K562 (cell line): ENCODE data around the gene MAGI1. TPM values are rescaled to one million over a fixed set of nuclear protein-coding genes. Genes with fewer than 3 reads are reported as not detected.

Experiments
- ATAC-seq: fragments of 200-7000 bp; cut with Tn5 transposase; 3 replicates; pipeline ENCODE4 v1.9.1; 2020; ENCODE audit warnings: moderate library complexity
- BruUV-seq: library from RNA; stranded (reverse); fragments of 400-500 nt; replicated peaks from 2 replicates; lab custom pipeline; 2021; lab: Mats Ljungman, UMichigan
- CTCF ChIA-PET: fragments of 300-600 bp; formaldehyde crosslinking; extraction: SDS; loops from one replicate; lab custom pipeline; 2021; ENCODE audit warnings: low intra/inter-chr PET ratio; lab: Yijun Ruan, JAX
- POLR2A ChIA-PET: fragments of 300-600, 350-650 bp; sonication (Branson Sonifier 250); formaldehyde crosslinking; extraction: SDS; loops from one replicate; lab custom pipeline; 2021; ENCODE audit warnings: antibody characterized with exemption, inconsistent platforms; lab: Yijun Ruan, JAX
- DNase-seq, 4 experiments: peaks; one replicate each; pipeline versions ENCODE4 v3.0.0 to v3.0.0-alpha.2; 2011 to 2018; ENCODE audit warnings: low spot score in 3 of 4, mixed read lengths in 3 of 4; ENCODE audit errors: extremely low read depth in 1 of 4
- FAIRE-seq: peaks from 2 replicates; lab custom pipeline; 2011; peaks lifted over from hg19 to GRCh38; lab: Jason Lieb, UNC
- H2AFZ ChIP-seq: 2 replicates; pipeline ENCODE4 v1.6.0; 2011; ENCODE audit warnings: low read depth, low read length, control low read depth, inconsistent platforms
- H3K27ac ChIP-seq: fragments of 200-600 bp; 3 replicates; pipeline ENCODE4 v1.8.0; 2011; ENCODE audit warnings: low read depth, mild to moderate bottlenecking, control low read depth, inconsistent platforms, low read length, moderate library complexity, mixed read lengths; ENCODE audit errors: extremely low read depth
- H3K27me3 ChIP-seq, 2 experiments: fragments of 300-600 bp in 1 of 2; 2 replicates in 1 of 2; 3 replicates in 1 of 2; pipeline versions ENCODE4 v1.6.0 to v1.8.0; 2011; ENCODE audit warnings: inconsistent platforms in 2 of 2, low read length in 2 of 2, mild to moderate bottlenecking in 1 of 2, mixed read lengths in 1 of 2, moderate library complexity in 1 of 2; ENCODE audit not compliant: control insufficient read depth in 2 of 2, insufficient read depth in 2 of 2
- H3K36me3 ChIP-seq: fragments of 300-600 bp; 3 replicates; pipeline ENCODE4 v1.8.0; 2011; ENCODE audit warnings: mild to moderate bottlenecking, low read length, inconsistent platforms; ENCODE audit not compliant: control insufficient read depth, insufficient read depth
- H3K4me1 ChIP-seq, 2 experiments: fragments of 200-600 bp in 1 of 2; replicated peaks in 1 of 2; 2 replicates in 1 of 2; 3 replicates in 1 of 2; pipeline versions ENCODE4 v1.5.1 to v1.8.0; 2011; ENCODE audit warnings: inconsistent platforms in 2 of 2, low read length in 2 of 2, mild to moderate bottlenecking in 1 of 2, mixed read lengths in 1 of 2, moderate library complexity in 1 of 2; ENCODE audit not compliant: control insufficient read depth in 2 of 2, insufficient read depth in 2 of 2
- H3K4me2 ChIP-seq: 2 replicates; pipeline ENCODE4 v1.6.1; 2011; ENCODE audit warnings: low read length, control low read depth, inconsistent platforms, mixed read lengths; ENCODE audit not compliant: insufficient read depth
- H3K4me3 ChIP-seq: fragments of 200-600 bp; sonication (generic), shearing (Covaris generic); 2 replicates; pipeline ENCODE4 v1.5.1; 2016; ENCODE audit warnings: control low read depth, inconsistent platforms
- H3K79me2 ChIP-seq: fragments of 200-600 bp; 3 replicates; pipeline ENCODE4 v1.8.0; 2011; ENCODE audit warnings: low read length, inconsistent platforms; ENCODE audit not compliant: control insufficient read depth, insufficient read depth
- H3K9ac ChIP-seq, 2 experiments: 2 replicates each; pipeline versions ENCODE4 v1.6.0 to v1.6.1; 2011; ENCODE audit warnings: low read depth in 2 of 2, low read length in 2 of 2, control low read depth in 1 of 2, inconsistent platforms in 1 of 2, mild to moderate bottlenecking in 1 of 2, mixed read lengths in 1 of 2; ENCODE audit not compliant: insufficient read depth in 1 of 2
- H3K9me1 ChIP-seq: one replicate; pipeline ENCODE4 v1.6.0; 2011; ENCODE audit warnings: inconsistent platforms, mild to moderate bottlenecking, low read length, moderate library complexity; ENCODE audit not compliant: control insufficient read depth, insufficient read depth
- H3K9me3 ChIP-seq: replicated peaks from 2 replicates; pipeline ENCODE4 v1.5.1; 2011; ENCODE audit warnings: low read depth, low read length, inconsistent platforms; ENCODE audit not compliant: control insufficient read depth, insufficient read depth
- H4K20me1 ChIP-seq: replicated peaks from 2 replicates; pipeline ENCODE4 v1.6.1; 2011; ENCODE audit warnings: low read length, inconsistent platforms, mixed read lengths; ENCODE audit not compliant: control insufficient read depth, insufficient read depth
- BCOR ChIP-seq: fragments of 450-650 bp; IDR thresholded peaks from 2 replicates; pipeline ENCODE4 v1.6.1; 2016
- CBX5 ChIP-seq: IDR thresholded peaks from 2 replicates; pipeline ENCODE4 v1.6.1; 2014; ENCODE audit warnings: low read depth, borderline replicate concordance
- GATAD2A ChIP-seq: fragments of 450-650 bp; IDR thresholded peaks from 2 replicates; pipeline ENCODE4 v1.6.1; 2017
- GTF2F1 ChIP-seq: IDR thresholded peaks from 2 replicates; pipeline ENCODE4 v1.6.1; 2011; ENCODE audit warnings: low read depth, low read length, improper control_type of control experiment
- HDAC8 ChIP-seq: fragments of 450-650 bp; IDR thresholded peaks from 2 replicates; pipeline ENCODE4 v1.6.1; 2016; ENCODE audit warnings: mild to moderate bottlenecking, missing genetic modification characterization, moderate library complexity, missing compliant biosample characterization
- HMG20B ChIP-seq: fragments of 250-450 bp; sonication (Bioruptor Pico); IDR thresholded peaks from 2 replicates; pipeline ENCODE4 v1.5.0; 2021; ENCODE audit warnings: mild to moderate bottlenecking
- NR2C2 ChIP-seq, 2 experiments: fragments of 200-800 bp in 1 of 2; sonication (Bioruptor generic) in 1 of 2; sonication (generic) in 1 of 2; formaldehyde crosslinking in 1 of 2; IDR thresholded peaks; 2 replicates each; pipeline versions ENCODE4 v1.6.1 to v1.8.0; 2016 to 2022; ENCODE audit warnings: mild to moderate bottlenecking in 1 of 2, missing compliant biosample characterization in 1 of 2, missing genetic modification characterization in 1 of 2, missing genetic modification reagents in 1 of 2
- POLR2A ChIP-seq: fragments of 450-650 bp; conservative IDR thresholded peaks from 2 replicates; pipeline ENCODE4 v1.6.1; 2016
- RFX5 ChIP-seq: IDR thresholded peaks from 2 replicates; pipeline ENCODE4 v1.6.1; 2011; ENCODE audit warnings: low read depth, mild to moderate bottlenecking, improper control_type of control experiment, low read length
- RNF2 ChIP-seq: sonication (generic); IDR thresholded peaks from 2 replicates; pipeline ENCODE4 v1.6.1; 2016
- SNRNP70 ChIP-seq: fragments of 200-400 bp; formaldehyde crosslinking; optimal IDR thresholded peaks from 2 replicates; pipeline ENCODE3; 2017; ENCODE audit warnings: low read depth, low read length
- SRF ChIP-seq, 2 experiments: fragments of 250-450, 450-650 bp in 1 of 2; sonication (Bioruptor Pico) in 1 of 2; sonication (generic) in 1 of 2; formaldehyde crosslinking; IDR thresholded peaks; 2 replicates each; pipeline versions ENCODE4 v1.5.0 to v1.5.1; 2020 to 2022; ENCODE audit warnings: mild to moderate bottlenecking in 1 of 2, missing genetic modification reagents in 1 of 2
- XRCC5 ChIP-seq: fragments of 200-400 bp; formaldehyde crosslinking; IDR thresholded peaks from 2 replicates; pipeline ENCODE4 v1.6.1; 2017; ENCODE audit warnings: low read depth, mild to moderate bottlenecking, low read length
- ZNF586 ChIP-seq: fragments of 450-650 bp; formaldehyde crosslinking; conservative IDR thresholded peaks from 2 replicates; pipeline ENCODE4 v1.4.0; 2020; ENCODE audit warnings: mild to moderate bottlenecking, moderate library complexity
- ZNF77 ChIP-seq: fragments of 250-450 bp; sonication (Bioruptor Pico); IDR thresholded peaks from 2 replicates; pipeline ENCODE4 v1.5.0; 2020
- ZNF79 ChIP-seq: fragments of 250-450 bp; sonication (Bioruptor Pico); IDR thresholded peaks from 2 replicates; pipeline ENCODE4 v1.4.0; 2020; ENCODE audit warnings: low read depth, mild to moderate bottlenecking, moderate library complexity
- in situ Hi-C: fragments of 300-500 bp; cut with MboI; formaldehyde crosslinking; loops from 4 replicates; pipeline ENCODE4 v1.15.0; 2018; ENCODE audit warnings: inconsistent platforms, mixed read lengths
- intact Hi-C: fragments of 100-400 bp; cut with micrococcal nuclease; formaldehyde crosslinking; loops from 2 replicates; pipeline ENCODE4 v1.14.2; 2022
- polyA plus RNA-seq, 8 experiments: library from polyadenylated mRNA; depleted of rRNA in 4 of 8; stranded (reverse) in 5 of 8; unstranded in 3 of 8; fragments of >200 nt; fragmentation: Nextera tagmentation in 2 of 8; fragmentation: Illumina TruSeq in 1 of 8; extraction: Ambion mirVana in 2 of 8; extraction: Trizol in 1 of 8; gene quantifications; 2 replicates each; pipeline versions ENCODE4 v1.2.1 to v1.2.3, GENCODE V29; 2011 to 2014; ENCODE audit warnings: inconsistent platforms in 1 of 8, missing spikeins in 1 of 8
- total RNA-seq, 7 experiments: library from RNA; depleted of rRNA in 6 of 7; stranded (reverse); fragments of >200 nt in 6 of 7; fragmentation: Illumina TruSeq in 2 of 7; extraction: Trizol in 2 of 7; gene quantifications; 2 replicates each; pipeline versions ENCODE4 v1.2.1 to v1.2.3, GENCODE V29; 2011 to 2021; ENCODE audit warnings: low replicate concordance in 1 of 7

Gene MAGI1
- total and polyA plus RNA-seq, 9 of the 15 experiments (the other 6 are each of a cell fraction or from before 2014, with no cell fraction given), result 7.8 to 59.4 (median 43.2) TPM

DNA sequence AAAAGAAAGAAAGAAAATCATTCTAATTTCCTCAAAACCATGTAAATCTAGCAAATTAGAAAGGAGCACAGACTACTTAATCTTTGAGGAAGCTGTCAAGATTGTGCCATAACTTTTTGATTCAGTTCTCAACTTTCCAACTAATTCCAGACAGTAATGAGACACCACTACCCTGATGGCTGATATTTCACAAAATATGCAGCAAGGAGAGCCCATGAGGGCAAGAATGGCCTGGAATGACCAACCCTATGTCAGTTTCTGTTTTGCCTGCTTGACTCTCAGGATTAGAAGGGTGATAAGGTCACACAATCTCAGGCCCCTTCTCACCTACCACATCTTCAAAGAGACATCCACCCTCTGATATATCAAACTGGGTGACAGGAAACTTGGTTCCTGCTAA is 134.7 kb downstream of the MAGI1 start:
- Histone ChIP-seq H2AFZ (no peak overlapping the region), H3K4me1 (no peaks in the 10 kb centered on the region), H3K9ac (no peak overlapping the region), H3K9me3 (no peaks in the 10 kb centered on the region), H3K27ac (no peak overlapping the region), H3K4me2 (no peak overlapping the region), H4K20me1 (no peaks in the 10 kb centered on the region), H3K36me3 (no peaks in the 10 kb centered on the region), H3K4me3 (no peak overlapping the region), H3K27me3 (peaks cover 0 to 10% of the 10 kb centered on the region in 2 experiments; a peak in 2 of 5 replicates), H3K9me1 (no peaks in the 10 kb centered on the region), H3K79me2 (no peaks in the 10 kb centered on the region)
- ChIA-PET POLR2A (no interaction called here), CTCF (no interaction called here)
- TF ChIP-seq ZNF77 (CRISPR knock-in tag) (no peak), HDAC8 (no peak), NR2C2 (CRISPR knock-in tag; IDR thresholded peaks at IDR 0.05) (no peak), NR2C2 (tag; IDR thresholded peaks at IDR 0.05) (no peak), BCOR (no peak), ZNF586 (CRISPR knock-in tag) (no peak), RFX5 (no peak), CBX5 (no peak), GTF2F1 (no peak), RNF2 (no peak), SNRNP70 (no peak), POLR2A (no peak), ZNF79 (no peak), GATAD2A (no peak), XRCC5 (no peak), SRF (CRISPR knock-in tag; IDR thresholded peaks at IDR 0.05) (no peak), HMG20B (CRISPR knock-in tag) (no peak)
- in situ Hi-C loops (no loop called here), intact Hi-C loops (no loop called here)
- DNase-seq (no peak), ATAC-seq (no peak), FAIRE-seq (no peak)
- BruUV-seq, result no TSS peak
